Panc1 (cell line): ENCODE data around the gene GPSM1.

Experiments used
- POLR2AphosphoS5 ChIP-seq: IDR thresholded peaks from 2 replicates; pipeline ENCODE4 v1.6.1; 2012; ENCODE audit warnings: mild to moderate bottlenecking, low read depth, low read length, moderate library complexity
- SIN3A ChIP-seq: IDR thresholded peaks from 2 replicates; pipeline ENCODE4 v1.6.1; 2012; ENCODE audit warnings: low read depth, mild to moderate bottlenecking, low read length, moderate library complexity, borderline replicate concordance; ENCODE audit not compliant: insufficient read depth
- TF ChIP-seq, protein P1 (sequence below): fragments of 450-650 bp; IDR thresholded peaks from 2 replicates; pipeline ENCODE4 v1.5.1; 2017; ENCODE audit warnings: mild to moderate bottlenecking
- TF ChIP-seq, protein P2 (sequence below), 2 experiments: IDR thresholded peaks; 2 replicates each; pipeline ENCODE4 v1.6.1; 2011 to 2012; ENCODE audit warnings: low read depth in 2 of 2, control low read depth in 1 of 2, low read length in 1 of 2, mild to moderate bottlenecking in 1 of 2, moderate library complexity in 1 of 2; ENCODE audit not compliant: insufficient read depth in 1 of 2

DNA sequence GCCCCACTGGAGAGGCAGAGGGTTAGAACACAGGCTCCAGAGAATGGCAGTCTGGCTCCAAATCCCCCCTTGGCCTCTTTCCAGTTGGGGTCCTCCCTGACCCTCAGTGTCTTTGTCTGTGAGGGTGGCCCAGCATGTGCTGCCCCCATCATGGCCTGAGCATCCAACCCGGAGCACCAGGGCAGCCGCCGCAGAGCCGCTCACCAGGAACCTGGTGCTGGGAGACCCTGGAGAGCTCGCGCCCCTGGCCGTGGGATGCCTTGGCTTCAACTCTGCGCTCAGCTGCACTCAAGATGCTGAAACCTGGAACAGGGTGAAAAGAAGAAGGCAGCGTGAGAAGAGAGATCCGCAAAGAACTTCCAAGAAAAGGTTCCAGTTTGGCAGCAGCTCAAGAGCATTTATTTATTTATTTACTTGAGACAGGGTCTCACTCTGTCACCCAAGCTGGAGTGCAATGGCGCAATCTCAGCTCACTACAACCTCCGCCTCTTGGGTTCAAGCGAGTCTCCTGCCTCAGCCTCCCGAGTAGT is 27.3 kb upstream of the GPSM1 start:
- TF ChIP-seq, protein P1, sequence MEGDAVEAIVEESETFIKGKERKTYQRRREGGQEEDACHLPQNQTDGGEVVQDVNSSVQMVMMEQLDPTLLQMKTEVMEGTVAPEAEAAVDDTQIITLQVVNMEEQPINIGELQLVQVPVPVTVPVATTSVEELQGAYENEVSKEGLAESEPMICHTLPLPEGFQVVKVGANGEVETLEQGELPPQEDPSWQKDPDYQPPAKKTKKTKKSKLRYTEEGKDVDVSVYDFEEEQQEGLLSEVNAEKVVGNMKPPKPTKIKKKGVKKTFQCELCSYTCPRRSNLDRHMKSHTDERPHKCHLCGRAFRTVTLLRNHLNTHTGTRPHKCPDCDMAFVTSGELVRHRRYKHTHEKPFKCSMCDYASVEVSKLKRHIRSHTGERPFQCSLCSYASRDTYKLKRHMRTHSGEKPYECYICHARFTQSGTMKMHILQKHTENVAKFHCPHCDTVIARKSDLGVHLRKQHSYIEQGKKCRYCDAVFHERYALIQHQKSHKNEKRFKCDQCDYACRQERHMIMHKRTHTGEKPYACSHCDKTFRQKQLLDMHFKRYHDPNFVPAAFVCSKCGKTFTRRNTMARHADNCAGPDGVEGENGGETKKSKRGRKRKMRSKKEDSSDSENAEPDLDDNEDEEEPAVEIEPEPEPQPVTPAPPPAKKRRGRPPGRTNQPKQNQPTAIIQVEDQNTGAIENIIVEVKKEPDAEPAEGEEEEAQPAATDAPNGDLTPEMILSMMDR = no peak
- TF ChIP-seq POLR2AphosphoS5 (no peak), SIN3A (no peak)
- TF ChIP-seq, protein P2, sequence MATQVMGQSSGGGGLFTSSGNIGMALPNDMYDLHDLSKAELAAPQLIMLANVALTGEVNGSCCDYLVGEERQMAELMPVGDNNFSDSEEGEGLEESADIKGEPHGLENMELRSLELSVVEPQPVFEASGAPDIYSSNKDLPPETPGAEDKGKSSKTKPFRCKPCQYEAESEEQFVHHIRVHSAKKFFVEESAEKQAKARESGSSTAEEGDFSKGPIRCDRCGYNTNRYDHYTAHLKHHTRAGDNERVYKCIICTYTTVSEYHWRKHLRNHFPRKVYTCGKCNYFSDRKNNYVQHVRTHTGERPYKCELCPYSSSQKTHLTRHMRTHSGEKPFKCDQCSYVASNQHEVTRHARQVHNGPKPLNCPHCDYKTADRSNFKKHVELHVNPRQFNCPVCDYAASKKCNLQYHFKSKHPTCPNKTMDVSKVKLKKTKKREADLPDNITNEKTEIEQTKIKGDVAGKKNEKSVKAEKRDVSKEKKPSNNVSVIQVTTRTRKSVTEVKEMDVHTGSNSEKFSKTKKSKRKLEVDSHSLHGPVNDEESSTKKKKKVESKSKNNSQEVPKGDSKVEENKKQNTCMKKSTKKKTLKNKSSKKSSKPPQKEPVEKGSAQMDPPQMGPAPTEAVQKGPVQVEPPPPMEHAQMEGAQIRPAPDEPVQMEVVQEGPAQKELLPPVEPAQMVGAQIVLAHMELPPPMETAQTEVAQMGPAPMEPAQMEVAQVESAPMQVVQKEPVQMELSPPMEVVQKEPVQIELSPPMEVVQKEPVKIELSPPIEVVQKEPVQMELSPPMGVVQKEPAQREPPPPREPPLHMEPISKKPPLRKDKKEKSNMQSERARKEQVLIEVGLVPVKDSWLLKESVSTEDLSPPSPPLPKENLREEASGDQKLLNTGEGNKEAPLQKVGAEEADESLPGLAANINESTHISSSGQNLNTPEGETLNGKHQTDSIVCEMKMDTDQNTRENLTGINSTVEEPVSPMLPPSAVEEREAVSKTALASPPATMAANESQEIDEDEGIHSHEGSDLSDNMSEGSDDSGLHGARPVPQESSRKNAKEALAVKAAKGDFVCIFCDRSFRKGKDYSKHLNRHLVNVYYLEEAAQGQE (IDR thresholded peaks at IDR 0.05; ENCODE audit: insufficient read depth in 1 of 2, low read depth in 2 of 2, low read length in 1 of 2) = no peak
